GM21723 (cell line): Measurements from ENCODE around the gene LRRC75A.
"Not testable (repeated sequence)": the region's sequence is repeated elsewhere in the genome, so short reads cannot be mapped to it uniquely, and the experiment has no call there.

Source experiments
- ATAC-seq: cut with Tn5 transposase; IDR thresholded peaks from one replicate; pipeline ENCODE4 v1.9.1; 2021; ENCODE audit warnings: mild to moderate bottlenecking, moderate library complexity; ENCODE audit not compliant: unreplicated experiment

LRRC75A gene

DNA sequence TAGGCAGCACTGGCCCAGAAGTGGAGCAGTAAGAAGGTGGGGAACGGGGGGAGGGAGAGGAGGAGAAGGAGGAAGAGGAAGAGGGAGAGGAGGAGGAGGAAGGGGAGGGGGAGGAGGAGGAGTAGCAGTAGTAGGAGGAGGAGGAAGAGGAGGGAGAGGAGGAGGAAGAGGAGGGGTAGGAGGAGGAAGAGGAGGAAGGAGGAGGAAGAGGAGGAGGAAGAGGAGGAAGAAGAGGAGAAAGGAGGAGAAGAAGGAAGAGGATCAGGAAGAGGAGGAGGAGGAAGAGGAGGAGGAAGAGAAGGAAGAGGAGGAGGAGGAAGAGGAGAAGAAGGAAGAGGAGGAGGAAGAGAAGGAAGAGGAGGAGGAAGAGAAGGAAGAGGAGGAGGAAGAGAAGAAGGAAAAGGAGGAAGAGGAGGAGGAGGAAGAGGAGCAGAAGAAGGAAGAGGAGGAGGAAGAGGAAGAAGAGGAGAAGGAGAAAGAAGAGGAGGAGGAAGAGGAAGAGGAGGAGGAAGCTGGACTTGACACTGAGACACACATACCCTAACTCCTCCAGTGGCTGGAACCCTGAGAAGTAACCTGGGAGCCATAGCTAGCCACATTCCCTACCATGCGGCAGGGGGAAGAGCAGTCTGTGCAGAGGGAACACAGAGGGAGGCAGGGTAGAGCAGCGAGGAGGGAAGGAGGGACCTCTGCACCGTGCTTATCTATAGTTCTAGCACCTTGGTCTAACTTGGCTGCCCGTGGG lies 35.8 kb downstream of the LRRC75A start:
- ATAC-seq: no peak

DNA sequence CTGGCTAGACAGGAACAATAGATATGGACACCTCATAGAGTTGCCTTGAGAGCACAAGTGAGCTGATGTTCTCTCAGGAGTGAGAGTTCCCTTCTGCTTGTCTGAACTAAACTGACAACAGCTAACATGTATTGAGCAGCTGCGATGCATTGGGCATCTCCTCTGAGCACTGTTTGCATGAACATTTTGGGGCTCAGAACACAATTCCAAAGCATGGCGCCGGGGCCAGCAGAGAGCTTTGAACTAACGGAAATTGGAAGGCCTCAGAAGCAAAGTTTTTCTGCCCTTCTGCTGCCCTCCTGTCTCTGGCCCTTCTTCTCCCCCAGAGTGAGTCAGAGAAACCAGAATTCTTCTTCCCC lies 38.5 kb downstream of the LRRC75A start:
- no peak for ATAC-seq

DNA sequence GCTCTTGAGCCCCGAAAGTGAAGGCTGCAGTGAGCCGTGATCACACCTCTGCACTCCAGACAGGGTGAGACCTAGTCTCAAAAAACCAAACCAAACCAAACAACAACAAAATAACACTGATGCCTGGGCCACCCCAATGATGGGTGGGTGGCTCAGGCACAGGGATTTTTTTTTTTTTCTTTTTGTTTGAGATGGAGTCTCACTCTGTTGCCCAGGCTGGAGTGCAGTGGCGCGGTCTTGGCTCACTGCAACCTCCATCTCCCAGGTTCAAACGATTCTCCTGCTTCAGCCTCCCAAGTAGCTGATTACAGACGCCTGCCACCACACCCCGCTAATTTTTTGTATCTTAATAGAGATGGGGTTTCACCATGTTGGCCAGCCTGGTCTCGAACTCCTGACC lies 39.7 kb downstream of the LRRC75A start:
- not testable (repeated sequence) for ATAC-seq

DNA sequence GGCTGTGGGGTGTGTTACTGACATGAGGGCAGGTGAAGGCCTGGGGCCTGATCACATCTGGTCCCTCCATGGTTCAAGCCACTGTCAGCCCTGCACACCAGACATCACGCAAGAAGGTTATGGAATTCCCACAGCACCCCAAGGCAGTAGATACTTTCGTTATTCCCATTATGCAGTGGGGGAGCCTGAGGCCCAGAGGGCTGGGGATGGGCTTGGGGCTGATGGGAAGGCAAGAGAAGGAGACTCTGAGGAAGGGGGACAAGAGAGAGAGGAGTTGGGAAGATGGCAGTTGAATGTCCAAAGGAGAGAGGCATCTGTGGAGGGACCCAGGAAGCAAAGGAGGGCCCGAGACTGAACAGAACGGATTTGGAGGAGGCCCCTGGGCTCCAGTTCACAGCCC lies 42.0 kb downstream of the LRRC75A start:
- ATAC-seq: no peak

DNA sequence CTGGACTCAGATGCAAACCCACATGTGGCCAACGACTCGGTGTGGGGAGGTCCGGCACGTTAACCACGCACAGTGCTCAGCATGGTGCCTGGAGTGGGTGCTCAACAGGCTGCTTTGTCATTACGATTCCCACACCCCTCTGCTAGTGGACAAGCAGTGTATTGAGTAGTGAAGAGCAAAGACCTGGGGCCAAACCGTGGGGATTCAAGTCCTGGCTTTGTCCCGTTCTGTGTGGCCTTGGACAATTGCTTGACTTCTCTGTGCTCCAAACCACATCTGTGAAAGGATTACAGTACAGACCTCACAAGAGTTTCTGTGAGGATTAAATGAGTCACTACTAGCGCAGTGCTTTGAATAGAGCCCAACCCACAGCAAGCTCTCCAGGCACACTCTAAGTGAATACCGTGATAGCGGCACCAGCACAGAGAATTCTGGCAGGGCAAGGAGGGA lies 42.8 kb downstream of the LRRC75A start:
- no peak for ATAC-seq

DNA sequence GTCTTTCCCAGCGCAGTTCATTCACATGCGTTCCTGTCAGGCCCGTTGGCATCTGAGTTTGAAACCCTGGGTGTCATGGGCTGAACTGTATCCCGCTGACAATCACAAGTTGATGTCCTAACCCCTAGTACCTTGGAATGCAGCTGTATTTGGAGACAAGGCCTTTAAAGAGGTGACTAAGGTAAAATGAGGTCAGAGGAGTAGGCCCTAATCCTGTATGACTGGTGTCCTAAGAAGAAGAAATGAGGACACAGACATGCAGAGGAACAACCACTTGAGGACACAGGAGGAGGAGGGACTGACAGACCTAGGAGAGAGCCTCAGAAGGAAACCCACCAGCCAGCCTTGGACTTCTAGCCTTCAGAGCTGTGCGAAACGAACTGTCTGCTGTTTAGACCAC lies 43.5 kb downstream of the LRRC75A start:
- ATAC-seq: no peak

DNA sequence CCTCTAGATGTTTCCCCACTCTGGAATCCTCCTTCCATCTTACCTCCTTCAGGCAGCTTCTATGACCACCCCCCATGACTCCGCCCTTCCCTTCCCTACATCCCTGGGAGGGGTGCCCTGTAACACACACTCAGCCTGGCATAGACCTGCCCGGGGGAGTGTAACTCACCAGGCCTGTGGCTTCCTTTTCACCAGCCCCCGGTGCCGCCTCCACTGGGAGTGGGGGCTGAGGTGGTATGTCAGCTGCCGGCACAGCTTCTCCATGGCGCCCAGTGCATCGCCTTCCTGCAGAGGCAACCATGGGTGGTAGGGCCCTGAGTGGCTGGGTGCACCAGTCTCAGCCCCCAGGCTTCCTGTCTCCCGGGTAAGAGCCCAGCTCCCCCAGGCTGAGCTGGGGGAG lies 44.3 kb downstream of the LRRC75A start:
- no peak for ATAC-seq

DNA sequence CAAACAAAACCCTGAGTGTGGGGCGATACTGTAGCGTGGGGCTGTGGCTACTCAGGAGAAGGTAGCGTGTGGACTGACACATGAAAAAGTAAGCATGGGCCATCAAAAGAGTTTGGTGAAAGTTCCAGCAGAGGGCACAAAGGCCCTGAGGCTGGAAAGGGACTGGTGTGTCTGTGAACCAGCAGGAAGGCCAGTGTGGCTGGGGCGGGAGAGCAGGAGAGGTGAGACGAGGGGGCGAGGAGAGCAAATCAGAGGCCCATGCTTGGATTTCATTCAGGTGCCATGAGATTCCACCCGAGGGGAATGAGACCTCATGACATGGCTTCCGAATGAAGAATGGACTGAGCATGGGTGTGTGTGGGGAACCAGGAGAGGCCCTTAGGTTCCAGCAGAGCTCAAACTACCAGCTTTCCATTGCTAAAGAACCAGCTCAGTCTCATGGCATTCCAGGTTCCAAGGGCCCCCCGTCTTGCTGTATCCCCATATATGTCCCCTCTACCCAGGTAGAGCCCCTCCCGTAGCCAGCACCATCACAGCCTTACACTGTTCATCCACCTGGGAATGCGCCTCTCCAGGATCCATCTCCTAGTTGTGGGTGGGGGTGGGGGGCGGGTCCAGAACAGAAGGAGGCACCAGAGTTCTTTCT lies 45.5 kb downstream of the LRRC75A start:
- ATAC-seq: no peak

DNA sequence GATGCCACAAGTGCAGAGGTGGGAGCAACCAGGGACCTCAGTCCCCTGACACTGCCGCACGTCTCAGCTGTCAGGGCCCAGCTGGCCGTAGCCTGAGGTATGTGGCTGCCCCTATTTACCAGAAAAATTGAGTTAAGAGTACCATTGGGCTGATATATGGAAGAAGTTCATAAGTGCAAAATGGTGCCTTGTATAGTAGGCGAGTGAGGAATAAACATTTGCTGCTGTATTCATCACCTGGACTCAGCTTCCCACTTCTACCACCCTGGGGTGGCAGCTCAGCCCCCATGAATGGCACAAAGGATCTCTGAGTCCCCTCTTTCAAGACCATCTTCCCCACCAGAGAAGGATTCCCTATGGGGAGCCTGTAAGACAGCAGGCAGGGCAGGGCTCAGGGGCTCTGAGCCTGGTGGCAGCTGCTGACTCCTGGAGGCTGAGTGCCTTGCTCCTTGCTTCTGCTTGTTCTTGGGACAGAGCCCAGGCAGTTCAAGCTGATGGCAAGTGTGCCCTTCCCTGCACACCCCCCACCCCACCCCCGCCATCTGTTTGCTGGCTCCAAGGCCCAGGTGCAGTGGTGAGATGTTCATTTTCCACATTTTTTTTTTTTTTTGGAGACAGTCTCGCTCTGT lies 47.6 kb downstream of the LRRC75A start:
- no peak for ATAC-seq

DNA sequence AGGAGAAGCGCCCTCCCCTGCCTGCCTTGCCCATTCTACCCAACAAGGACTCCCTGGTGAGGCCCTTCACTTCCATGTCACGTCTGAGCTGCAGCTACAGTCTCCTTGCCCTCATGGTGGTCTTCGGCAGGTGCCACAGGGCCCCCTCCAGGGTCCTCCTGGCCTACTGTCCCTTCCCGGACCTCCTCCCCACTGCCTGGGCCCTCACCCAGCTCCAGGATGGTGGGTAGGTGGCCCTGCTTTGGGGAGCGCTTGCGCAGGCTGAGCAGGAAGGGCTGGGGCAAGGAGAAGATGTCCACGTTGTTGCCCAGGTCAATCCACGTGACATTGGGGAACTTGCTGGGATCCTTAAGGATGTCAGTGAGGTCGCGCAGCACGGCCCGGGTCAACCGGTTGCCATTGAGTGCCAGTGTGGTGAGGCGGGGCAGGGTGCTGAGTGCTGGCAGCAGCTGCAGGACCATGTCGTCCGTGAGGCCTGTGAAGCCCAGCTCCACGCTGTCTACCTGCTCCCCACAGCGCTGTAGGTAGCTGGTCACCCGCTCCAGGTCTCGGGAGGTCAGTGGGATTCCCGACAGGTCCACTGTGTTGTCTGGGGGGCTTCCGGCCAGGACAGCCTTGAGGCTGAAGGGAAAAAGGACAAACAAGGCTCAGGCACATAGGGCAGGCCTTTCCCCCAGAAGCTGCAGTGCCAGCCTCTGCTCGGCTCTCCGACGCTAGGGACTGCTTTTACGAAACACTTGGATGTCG lies 48.3 kb downstream of the LRRC75A start:
- ATAC-seq: no peak

DNA sequence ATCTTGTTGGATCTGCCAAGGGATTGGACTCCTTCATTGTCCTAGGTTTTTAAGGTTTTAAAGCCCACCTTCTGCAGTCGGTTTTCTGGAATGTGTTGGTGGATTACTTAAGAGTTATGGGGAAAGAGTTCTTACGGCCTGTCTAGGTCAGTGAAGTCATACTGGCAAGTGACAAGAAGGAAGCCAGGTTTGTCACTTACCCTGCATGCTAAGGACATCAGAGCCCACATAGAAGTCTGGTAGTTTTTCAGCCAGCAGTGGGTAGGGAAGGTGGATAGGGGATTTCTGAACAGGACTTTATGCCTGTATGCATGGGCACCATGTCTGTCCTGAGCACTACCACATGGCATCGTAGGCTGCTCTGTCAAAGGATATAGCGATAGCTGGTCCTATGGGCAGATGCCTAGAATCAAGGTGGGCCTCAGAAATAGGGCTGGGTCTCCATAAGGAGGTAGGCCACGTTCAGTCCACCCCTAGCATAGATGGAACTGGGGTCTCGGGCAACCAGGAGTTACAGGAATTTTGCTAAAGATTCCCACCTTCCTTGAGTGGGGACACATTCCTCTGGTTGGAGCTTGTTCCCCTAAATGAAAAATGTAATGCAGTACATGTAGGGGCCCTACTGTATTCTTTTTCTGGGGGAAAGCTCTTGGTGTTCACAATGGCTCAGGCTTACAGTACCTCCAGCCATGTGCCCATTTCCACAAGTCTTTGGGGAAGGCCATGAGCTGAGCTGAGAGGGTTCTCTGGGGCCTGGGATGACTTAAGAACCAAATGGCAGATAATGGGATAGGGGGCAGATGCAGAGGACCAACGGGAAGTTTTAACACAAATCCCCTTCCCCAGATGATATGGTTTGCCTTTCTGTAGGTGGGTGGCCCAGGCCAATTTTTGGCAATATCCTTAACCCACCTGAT lies 49.1 kb downstream of the LRRC75A start:
- no peak for ATAC-seq

DNA sequence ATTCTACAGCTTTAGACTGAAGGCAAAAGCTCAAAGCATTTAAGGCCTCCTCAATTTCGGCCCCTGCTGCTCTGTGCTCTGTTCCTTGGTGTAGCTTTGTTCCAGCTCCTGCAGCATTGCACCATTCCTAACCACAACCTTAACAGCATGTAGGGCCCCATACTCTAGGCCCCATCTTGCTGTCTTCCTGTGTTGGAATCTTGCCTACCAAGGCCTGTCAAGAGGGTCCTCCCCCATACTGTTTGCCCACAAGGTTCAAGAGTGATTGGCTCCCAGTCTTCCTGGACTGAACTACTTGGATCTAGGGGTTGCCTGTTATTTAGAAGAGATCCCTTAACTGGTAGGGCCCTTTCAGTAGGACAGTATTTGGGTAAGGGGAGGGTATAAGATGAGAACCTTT lies 49.9 kb downstream of the LRRC75A start:
- no peak for ATAC-seq

DNA sequence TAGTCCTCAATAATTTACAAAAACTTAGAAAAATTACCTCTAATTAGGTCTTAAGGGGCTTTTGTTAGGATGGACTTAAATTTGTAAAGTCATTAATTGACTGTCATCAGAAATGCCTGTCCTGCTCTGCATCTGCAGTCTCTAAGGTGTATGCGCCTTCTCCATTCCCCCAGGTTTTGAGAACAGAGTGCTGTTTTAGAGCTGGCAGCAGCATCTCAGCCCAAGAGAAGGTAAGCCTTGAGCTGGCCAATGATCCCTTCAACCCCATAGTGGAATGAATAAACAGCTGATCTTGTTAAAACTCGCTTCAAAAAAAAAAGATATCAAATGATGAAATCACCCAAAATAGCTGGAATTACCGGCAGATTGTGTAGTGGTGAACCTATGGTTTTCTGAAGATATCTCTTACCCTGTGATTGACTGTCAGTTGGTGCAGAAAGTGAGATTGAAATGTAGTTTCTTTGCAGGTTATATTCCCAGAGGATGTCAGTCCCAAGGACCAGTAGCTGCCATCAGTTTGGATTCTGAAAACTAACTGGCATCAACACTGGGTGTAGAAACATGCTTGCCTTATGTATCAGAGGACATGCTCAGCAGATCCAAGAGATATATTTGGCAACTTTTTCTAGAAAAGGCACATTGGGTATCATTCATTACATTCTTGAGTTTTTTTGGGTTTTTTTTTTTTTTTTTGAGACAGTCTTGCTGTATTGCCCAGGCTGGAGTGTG lies 50.9 kb downstream of the LRRC75A start:
- ATAC-seq: no peak

DNA sequence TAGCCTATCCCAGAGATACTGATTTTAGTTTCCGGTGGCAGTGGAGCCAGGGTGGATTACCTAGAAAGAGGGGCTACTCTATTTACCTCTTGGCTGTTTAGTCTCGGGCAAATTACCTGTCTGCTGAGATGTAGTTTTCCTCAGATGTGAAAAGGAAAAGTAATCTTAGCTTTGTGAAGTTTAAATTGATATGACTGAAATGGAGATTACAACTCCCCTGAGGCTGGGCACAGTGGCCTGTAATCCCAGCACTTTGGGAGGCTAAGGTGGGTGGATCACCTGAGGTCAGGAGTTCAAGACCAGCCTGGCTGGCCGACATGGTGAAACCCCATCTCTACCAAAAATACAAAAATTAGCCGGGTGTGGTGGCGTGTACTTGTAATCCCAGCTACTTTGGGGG lies 51.6 kb downstream of the LRRC75A start:
- ATAC-seq: not testable (repeated sequence)

DNA sequence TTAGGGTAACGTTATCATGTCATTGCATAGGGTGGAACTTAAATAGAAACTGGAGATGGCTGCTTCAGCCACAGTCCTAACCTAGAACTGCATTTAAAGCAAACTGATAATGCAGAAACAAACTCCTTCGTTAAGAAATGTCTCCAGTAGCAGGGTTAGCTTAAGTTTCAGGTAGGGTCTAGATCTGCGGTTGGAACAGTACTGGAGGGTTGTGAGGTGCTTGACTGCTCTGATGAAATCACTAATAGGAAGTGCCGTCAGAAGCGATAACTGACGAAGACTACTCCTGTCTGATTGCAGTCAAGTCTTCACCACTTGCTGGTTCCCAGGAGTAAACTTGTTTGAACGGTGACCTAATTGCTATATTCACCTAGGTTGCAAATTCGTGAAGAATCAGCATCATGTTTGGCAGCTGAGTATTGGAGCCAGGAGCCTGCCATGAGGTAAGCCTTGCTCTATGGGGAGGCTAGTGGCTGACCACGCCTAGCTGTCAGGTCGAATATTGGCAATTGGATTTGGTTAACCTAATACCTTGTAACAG lies 52.1 kb downstream of the LRRC75A start:
- ATAC-seq: no peak

DNA sequence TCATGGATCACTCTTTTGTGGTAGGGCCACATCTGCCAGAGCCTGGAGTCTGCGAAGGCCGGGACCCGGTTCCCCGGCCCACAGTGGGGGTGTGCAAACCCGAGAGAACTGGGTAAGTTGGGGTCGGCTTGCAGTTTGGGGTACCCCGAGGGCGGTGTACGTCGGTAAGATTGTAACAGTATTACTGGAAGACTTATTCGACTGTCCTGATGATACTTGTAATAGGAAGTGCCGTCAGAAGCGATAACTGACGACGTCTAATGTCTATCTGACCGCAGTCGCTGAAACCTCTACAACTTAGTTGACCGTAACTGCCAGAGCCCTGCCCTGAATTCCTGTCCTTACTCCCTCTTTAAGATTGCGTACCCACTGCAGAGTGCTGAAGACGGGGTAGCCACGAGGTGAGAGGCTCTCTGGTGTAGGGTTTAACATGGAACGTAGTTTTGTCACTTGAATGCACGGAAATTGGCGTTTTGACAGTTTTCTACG lies 52.6 kb downstream of the LRRC75A start:
- ATAC-seq: peak; percentile 1

DNA sequence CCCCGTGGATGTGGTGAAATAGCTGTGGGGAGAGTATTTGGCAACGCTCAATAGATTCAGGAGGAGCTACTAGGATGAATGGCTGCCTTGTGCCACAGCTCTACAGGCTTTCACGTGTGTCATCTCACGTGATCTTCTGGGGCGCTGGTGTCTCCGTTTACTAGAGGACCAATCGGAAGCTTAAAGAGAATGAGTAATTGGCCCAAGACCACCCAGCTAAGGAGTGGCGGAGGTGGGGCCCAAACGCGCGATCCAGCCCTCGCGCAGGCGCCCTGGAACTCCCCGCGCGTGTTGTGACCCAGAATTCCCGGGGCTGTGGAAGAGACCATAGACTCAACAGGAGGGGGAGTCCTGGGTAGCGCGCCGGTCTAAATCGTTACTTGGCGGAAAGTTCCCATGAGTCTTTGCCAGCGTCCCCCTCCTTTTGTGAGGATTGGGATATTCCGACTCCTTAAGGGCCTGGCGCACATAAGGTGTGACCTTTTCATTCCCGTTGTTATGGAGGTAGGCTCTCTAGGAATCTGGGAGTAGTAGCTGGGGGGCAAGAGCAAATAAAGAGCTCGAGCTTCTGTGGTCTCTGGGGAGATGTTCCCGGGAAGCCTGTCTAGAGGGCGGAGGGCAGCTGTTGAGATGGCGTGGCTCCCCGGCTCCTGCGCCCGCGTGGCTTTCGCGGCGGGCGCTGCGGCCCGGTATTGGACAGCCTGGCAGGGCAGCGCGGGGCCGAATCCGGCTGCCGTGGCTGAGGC lies 53.3 kb downstream of the LRRC75A start:
- ATAC-seq: peak; percentile 82

DNA sequence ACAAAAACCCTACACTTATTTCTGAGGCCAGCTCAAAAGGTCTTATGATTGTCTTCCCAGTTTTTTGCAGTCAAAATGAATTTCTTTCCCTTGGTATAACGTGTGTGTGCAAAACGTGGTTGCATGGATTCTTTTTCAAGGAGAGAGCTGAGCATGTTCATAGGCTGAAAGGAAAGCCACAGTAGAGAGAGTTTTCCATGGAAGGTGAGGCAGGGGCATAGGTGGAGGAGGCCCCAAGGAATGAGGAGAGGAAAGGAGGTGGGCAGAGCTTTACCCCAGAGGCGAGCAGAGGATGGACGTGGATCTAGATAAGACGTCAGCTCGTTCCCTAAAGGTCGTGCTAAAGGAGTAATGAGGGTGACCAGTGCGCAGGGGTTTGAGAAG lies 53.8 kb downstream of the LRRC75A start:
- ATAC-seq: no peak

DNA sequence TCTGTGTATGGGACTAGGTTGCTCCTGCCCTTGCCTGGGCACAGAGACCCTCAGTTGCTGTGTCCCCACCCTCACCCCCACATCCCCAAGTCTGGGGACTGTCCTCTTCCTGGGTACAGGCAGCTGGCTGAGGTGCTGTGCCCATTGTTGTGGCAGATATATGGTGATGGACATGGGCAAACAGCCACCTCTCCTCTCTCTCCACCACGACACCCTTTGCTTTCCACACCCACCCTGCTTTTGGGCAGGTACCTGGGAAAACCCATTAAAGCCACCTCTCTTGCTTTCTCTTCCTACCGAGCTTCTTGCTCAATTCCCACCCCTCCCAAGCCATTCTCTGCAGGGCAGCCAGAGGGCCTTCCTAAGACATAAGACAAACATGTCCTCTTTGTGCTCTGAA lies 54.9 kb downstream of the LRRC75A start:
- ATAC-seq: no peak
